ENCODE data around the gene BUD13. TPM values are rescaled to one million over a fixed set of nuclear protein-coding genes. Genes with fewer than 3 reads are reported as not detected.

Gene BUD13
- total RNA-seq, 4 donors from 2014 or later, result 9.0 to 14.1 (median 12.3) TPM

- no peak for DNase-seq
- ATAC-seq, result peak in 1 of 2 donors; percentile 41
- TF ChIP-seq CTCF (IDR thresholded peaks at IDR 0.05 in 4 of 5, conservative IDR thresholded peaks at IDR 0.05 in 1 of 5) (no peak), POLR2A (IDR thresholded peaks at IDR 0.05) (no peak)
- Histone ChIP-seq H3K4me3 (peak overlapping the region in 3 of 4 donors; percentile 17 to 20 (median 19)), H3K4me1 (no peaks in the 10 kb centered on the region), H3K36me3 (no peaks in the 10 kb centered on the region), H3K27me3 (peaks cover 0 to 9% (median 0%) of the 10 kb centered on the region in 3 donors), H3K27ac (no peak overlapping the region), H3K9me3 (no peaks in the 10 kb centered on the region)
- intact Hi-C loops (cut with DNase I; ENCODE audit: low total_unique reads), result no loop called here
- in situ Hi-C loops (cut with MboI; ENCODE audit: low sequenced_read_pairs in 4 of 4), result no loop called here
These were observed 65.6 kb downstream of the BUD13 start for GRCh38 chr11:116707161-116707629.

- no peak overlapping the region for H3K4me3 ChIP-seq
- in situ Hi-C loops (cut with MboI; ENCODE audit: low sequenced_read_pairs in 4 of 4) (no loop called here), intact Hi-C loops (cut with DNase I; ENCODE audit: low total_unique reads) (no loop called here)
- H3K27me3 ChIP-seq, result peaks cover 0 to 3% (median 0%) of the 10 kb centered on the region in 3 donors
- TF ChIP-seq CTCF (IDR thresholded peaks at IDR 0.05 in 4 of 5, conservative IDR thresholded peaks at IDR 0.05 in 1 of 5) (no peak), POLR2A (IDR thresholded peaks at IDR 0.05) (no peak)
- no peak overlapping the region for H3K27ac ChIP-seq
- no peaks in the 10 kb centered on the region for H3K9me3 ChIP-seq
- no peaks in the 10 kb centered on the region for H3K4me1 ChIP-seq
- ATAC-seq (no peak), DNase-seq (no peak)
- no peaks in the 10 kb centered on the region for H3K36me3 ChIP-seq
These were observed 69.4 kb downstream of the BUD13 start for GRCh38 chr11:116703421-116703820.

- DNase-seq (no peak), ATAC-seq (no peak)
- TF ChIP-seq POLR2A (IDR thresholded peaks at IDR 0.05), result no peak
- TF ChIP-seq CTCF (IDR thresholded peaks at IDR 0.05 in 4 of 5, conservative IDR thresholded peaks at IDR 0.05 in 1 of 5), result no peak
- Histone ChIP-seq H3K27ac (no peak overlapping the region), H3K4me3 (no peak overlapping the region), H3K9me3 (no peaks in the 10 kb centered on the region), H3K27me3 (peaks cover 0 to 3% (median 0%) of the 10 kb centered on the region in 3 donors), H3K4me1 (no peaks in the 10 kb centered on the region), H3K36me3 (no peaks in the 10 kb centered on the region)
- in situ Hi-C loops (cut with MboI; ENCODE audit: low sequenced_read_pairs in 4 of 4) (no loop called here), intact Hi-C loops (cut with DNase I; ENCODE audit: low total_unique reads) (no loop called here)
These were observed 69.9 kb downstream of the BUD13 start for GRCh38 chr11:116702772-116703385.

- DNase-seq, result no peak
- H3K27ac ChIP-seq, result no peak overlapping the region
- in situ Hi-C loops (cut with MboI; ENCODE audit: low sequenced_read_pairs in 4 of 4), result no loop called here
These were observed 70.9 kb downstream of the BUD13 start for GRCh38 chr11:116701876-116702275.

More at GRCh38 chr11:116701876-116702275, 70.9 kb downstream of the BUD13 start:
- ATAC-seq, result no peak
- H3K36me3 ChIP-seq, result no peaks in the 10 kb centered on the region
- H3K4me3 ChIP-seq, result no peak overlapping the region
- no peaks in the 10 kb centered on the region for H3K9me3 ChIP-seq
- intact Hi-C loops (cut with DNase I; ENCODE audit: low total_unique reads), result no loop called here
- H3K4me1 ChIP-seq, result no peaks in the 10 kb centered on the region
- no peak for TF ChIP-seq POLR2A (IDR thresholded peaks at IDR 0.05)
- no peak for TF ChIP-seq CTCF (IDR thresholded peaks at IDR 0.05 in 4 of 5, conservative IDR thresholded peaks at IDR 0.05 in 1 of 5)
- H3K27me3 ChIP-seq, result no peaks in the 10 kb centered on the region

Measured in gastrocnemius medialis (tissue), 4 donors.